ENCODE measurements around the gene DES. TPM values are rescaled to one million over a fixed set of nuclear protein-coding genes. Genes with fewer than 3 reads are reported as not detected.
A peak's percentile ranks its signal among the peaks of the same experiment; 100 is the strongest.

The DES gene
- total RNA-seq, 4 donors from 2014 or later: 19,008 to 28,635 (median 23,575) TPM

DNA sequence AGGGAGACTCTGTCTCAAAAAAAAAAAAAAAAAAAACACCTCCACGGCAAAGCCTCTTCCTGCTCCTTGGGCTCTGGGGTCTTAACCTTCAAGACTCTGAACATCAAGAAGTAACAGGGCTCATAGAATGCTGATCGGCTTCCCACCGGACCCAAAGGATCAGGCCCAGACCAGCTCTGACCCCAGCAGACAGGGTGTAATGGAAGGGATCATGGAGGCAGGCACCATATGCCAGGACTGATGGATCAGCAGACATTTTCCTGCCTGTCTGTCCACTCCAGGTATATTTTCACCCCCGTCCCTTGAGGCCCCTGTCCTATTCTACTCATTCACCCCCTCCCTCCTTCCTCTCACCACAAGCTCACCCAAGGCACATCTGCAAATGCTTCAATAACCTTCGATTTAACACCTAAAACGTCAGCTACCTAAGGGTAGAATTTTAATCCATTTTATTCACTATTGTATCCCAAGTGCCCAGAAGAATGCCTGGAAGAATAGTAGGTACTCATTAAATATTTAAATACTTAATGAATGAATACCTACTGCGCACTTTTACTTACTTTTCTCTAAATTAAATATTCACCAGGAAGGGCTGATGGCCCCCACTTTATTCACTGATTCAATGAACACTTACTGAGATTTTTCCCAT is 11.9 kb downstream of the DES start:
- no peak for TF ChIP-seq POLR2A (IDR thresholded peaks at IDR 0.05)
- TF ChIP-seq, protein P1, sequence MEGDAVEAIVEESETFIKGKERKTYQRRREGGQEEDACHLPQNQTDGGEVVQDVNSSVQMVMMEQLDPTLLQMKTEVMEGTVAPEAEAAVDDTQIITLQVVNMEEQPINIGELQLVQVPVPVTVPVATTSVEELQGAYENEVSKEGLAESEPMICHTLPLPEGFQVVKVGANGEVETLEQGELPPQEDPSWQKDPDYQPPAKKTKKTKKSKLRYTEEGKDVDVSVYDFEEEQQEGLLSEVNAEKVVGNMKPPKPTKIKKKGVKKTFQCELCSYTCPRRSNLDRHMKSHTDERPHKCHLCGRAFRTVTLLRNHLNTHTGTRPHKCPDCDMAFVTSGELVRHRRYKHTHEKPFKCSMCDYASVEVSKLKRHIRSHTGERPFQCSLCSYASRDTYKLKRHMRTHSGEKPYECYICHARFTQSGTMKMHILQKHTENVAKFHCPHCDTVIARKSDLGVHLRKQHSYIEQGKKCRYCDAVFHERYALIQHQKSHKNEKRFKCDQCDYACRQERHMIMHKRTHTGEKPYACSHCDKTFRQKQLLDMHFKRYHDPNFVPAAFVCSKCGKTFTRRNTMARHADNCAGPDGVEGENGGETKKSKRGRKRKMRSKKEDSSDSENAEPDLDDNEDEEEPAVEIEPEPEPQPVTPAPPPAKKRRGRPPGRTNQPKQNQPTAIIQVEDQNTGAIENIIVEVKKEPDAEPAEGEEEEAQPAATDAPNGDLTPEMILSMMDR (IDR thresholded peaks at IDR 0.05 in 4 of 5, conservative IDR thresholded peaks at IDR 0.05 in 1 of 5): no peak
- Histone ChIP-seq H3K4me3 (no peak overlapping the region), H3K4me1 (peaks cover 29 to 32% of the 10 kb centered on the region in 2 donors), H3K27ac (peak overlapping the region; percentile 95 to 100 (median 98)), H3K9me3 (no peaks in the 10 kb centered on the region), H3K36me3 (peaks cover 0 to 14% of the 10 kb centered on the region in 2 donors), H3K27me3 (no peaks in the 10 kb centered on the region)
- in situ Hi-C loops (cut with MboI; ENCODE audit: low sequenced_read_pairs in 4 of 4) (no loop called here), intact Hi-C loops (cut with DNase I; ENCODE audit: low total_unique reads) (loop anchor here (10.0 kb wide), 1 partner anchor 1595 kb away; no protein-coding TSS in a partner anchor)
- DNase-seq: peak in 1 of 2 donors; percentile 39
- no peak for ATAC-seq

DNA sequence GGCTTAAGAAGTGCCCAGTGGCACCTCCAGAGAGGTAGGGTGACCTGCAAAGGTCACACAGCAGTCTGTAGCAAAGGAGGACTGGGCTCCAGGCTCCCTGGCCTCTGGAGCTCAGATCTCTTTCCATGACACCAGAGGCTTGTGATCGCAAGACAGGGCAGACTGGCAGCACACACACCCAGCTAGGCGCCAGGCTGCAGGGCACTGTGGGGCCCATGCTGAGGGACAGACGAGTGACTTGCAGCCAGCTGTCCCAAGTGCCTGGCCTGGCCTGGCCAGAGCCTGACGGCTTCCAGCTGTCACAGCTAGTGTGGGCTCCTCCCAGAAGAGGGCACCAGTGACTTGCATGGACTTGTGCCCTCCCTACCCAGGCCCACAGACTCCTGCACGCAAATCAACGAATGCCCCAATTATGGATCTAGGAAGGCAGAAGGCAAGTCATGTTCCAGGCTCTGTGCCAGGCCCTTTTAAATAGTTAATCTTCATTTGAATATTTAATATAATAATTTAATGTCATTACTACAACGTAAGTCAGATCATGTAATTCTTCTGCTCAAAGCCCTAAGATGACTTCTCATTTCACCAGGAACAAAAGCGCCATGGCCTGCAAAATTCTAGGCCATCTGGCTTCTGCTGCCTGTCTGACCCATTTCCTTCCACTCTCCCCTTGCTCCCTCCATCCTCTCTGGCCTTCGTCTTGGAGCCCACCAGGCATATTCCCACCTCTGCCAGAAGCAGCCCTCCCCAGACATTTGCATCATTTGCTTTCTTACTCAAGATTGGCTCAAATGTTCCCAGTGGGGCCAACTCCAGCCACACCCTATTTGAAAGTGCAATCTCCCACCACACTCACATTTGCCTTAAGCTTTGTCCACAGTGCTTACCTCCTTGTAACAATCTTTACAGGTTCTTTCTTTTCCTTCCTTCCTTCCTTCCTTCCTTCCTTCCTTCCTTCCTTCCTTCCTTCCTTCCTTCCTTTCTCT is 12.7 kb downstream of the DES start:
- ATAC-seq (peak; percentile 49 to 63), DNase-seq (peak; percentile 81 to 97)
- no peaks in the 10 kb centered on the region for H3K27me3 ChIP-seq
- TF ChIP-seq, protein P1 (IDR thresholded peaks at IDR 0.05 in 4 of 5, conservative IDR thresholded peaks at IDR 0.05 in 1 of 5): peak in 3 of 5 experiments; percentile 32 to 42 (median 37)
- peak in 1 of 2 donors; percentile 51 for TF ChIP-seq POLR2A (IDR thresholded peaks at IDR 0.05)
- H3K4me3 ChIP-seq: no peak overlapping the region
- intact Hi-C loops (cut with DNase I; ENCODE audit: low total_unique reads): no loop called here
- H3K27ac ChIP-seq: peak overlapping the region; percentile 95 to 100 (median 98)
- H3K9me3 ChIP-seq: no peaks in the 10 kb centered on the region
- peaks cover 0 to 5% of the 10 kb centered on the region in 2 donors for H3K36me3 ChIP-seq
- in situ Hi-C loops (cut with MboI; ENCODE audit: low sequenced_read_pairs in 4 of 4): no loop called here
- peaks cover 29 to 37% of the 10 kb centered on the region in 2 donors for H3K4me1 ChIP-seq

DNA sequence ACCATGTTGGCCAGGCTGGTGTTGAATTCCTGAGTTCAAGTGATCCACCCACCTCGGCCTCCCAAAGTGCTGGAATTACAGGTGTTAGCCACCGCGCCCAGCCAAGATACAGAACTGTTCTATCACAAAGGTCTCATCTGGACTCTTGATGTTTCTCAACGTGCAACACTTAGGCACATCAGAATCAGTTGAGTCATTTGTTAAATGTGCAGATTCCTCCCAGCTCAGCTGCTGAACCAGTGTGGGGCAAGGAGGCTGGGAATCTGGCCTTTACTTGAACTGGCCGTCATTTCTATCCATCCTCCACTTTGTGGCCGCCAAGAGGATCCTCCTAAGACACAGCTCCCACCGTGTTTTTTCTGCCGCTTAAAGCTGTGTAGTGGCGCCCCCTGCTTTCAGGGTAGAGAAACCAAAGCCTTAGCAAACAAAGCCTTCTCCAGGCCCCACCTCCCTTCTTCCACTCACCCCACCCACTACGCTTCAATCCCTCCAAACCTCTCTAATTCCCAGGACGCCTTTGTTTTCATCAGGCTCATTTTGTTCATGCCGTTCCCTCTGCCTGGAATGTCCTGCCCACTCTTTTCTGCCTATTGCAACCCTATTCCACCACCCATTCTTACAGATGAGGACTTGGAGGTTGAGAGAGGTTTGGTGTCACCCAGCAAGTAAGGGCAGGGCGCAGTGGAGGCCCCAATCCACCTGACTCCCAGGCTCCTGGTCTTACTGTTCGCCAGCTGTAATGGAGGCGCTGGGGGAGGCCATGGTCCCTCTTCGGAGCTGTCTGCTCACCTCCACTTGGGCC is 15.7 kb downstream of the DES start:
- in situ Hi-C loops (cut with MboI; ENCODE audit: low sequenced_read_pairs in 4 of 4): no loop called here

DNA sequence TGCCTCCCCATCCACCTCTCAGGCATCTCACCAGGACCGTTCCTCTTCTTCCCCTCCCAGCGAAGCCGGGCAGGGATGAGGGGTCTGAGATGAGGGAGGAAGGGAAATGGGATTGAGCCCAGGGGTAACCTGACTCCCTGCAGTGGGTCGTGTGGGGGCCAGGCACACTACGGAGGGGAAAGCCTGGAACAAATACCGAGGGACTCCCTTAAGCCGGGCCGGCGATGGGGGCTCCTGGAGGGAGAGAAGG is 16.2 kb downstream of the DES start:
- in situ Hi-C loops (cut with MboI; ENCODE audit: low sequenced_read_pairs in 4 of 4): no loop called here
- ATAC-seq (no peak), DNase-seq (no peak)
- Histone ChIP-seq H3K36me3 (no peaks in the 10 kb centered on the region), H3K4me3 (peak overlapping the region; percentile 62 to 78 (median 68)), H3K4me1 (peaks cover 60 to 69% of the 10 kb centered on the region in 2 donors), H3K9me3 (no peaks in the 10 kb centered on the region), H3K27me3 (no peaks in the 10 kb centered on the region), H3K27ac (peak overlapping the region; percentile 95 to 100 (median 98))
- intact Hi-C loops (cut with DNase I; ENCODE audit: low total_unique reads): loop anchor here (1.0 to 2.0 kb wide), 2 partner anchors 16 to 29 kb away; partner anchors contain the start of gene DES
- TF ChIP-seq POLR2A (IDR thresholded peaks at IDR 0.05): no peak
- TF ChIP-seq, protein P1 (IDR thresholded peaks at IDR 0.05 in 4 of 5, conservative IDR thresholded peaks at IDR 0.05 in 1 of 5): no peak

More for the DNA sequence above, 15.7 kb downstream of the DES start:
- Histone ChIP-seq H3K27me3 (no peaks in the 10 kb centered on the region), H3K27ac (peak overlapping the region; percentile 95 to 100 (median 98)), H3K36me3 (no peaks in the 10 kb centered on the region), H3K4me1 (peaks cover 55 to 64% of the 10 kb centered on the region in 2 donors), H3K4me3 (peak overlapping the region; percentile 62 to 78 (median 68)), H3K9me3 (no peaks in the 10 kb centered on the region)
- TF ChIP-seq, protein P1 (IDR thresholded peaks at IDR 0.05 in 4 of 5, conservative IDR thresholded peaks at IDR 0.05 in 1 of 5): peak; percentile 43 to 79 (median 54)
- no peak for TF ChIP-seq POLR2A (IDR thresholded peaks at IDR 0.05)
- intact Hi-C loops (cut with DNase I; ENCODE audit: low total_unique reads): loop anchor here (1.0 to 2.0 kb wide), 2 partner anchors 15 to 29 kb away; partner anchors contain the start of gene DES
- peak; percentile 45 to 53 for ATAC-seq
- DNase-seq: peak; percentile 56 to 89

Measured in gastrocnemius medialis (tissue), 4 donors.